ENCODE measurements around the gene OPRL1.

Gene OPRL1

GRCh38 chr20:64056889-64057627 lies 22.8 kb upstream of the OPRL1 start:
- DNase-seq, result peak; percentile 29

- peak; percentile 86 for DNase-seq
Observed at GRCh38 chr20:64057628-64058498, 22.0 kb upstream of the OPRL1 start.

DNA sequence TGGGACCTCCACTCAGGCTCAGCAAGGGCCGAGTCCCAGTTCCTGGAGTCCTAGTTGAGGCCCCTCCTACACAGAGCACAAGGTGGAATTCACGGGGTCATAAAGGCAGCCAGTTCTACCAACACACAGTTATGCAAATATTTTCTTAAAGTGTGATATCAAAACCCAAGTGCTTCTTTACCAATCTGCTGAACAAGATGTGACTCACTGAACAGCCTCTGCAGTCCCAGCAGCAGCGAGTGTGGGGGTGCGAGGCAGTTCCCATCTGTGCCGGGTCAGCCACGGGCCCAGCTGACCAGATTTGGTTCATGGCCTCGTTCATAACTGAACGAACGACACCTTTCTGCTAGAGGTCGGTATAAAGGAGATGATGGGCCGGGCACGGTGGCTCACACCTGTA lies 21.3 kb upstream of the OPRL1 start:
- DNase-seq, result no peak

DNA sequence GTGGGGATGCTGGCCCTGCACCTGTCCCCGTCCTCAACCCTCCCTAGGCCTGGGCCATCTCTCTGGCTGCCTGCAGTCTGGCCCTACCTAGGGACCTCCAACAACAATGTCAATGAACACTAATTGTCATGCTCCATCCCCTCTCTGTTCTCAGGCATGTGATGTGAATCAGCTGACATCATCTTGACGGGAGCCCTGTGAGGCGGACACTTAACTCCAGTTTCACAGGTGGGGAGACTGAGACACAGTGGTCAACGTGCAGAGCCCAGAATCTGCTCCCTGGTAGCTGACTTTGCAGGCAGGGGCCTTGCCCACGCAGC lies 17.6 kb upstream of the OPRL1 start:
- no peak for DNase-seq

- peak; percentile 96 for DNase-seq
Observed at GRCh38 chr20:64062596-64063388, 17.1 kb upstream of the OPRL1 start, which contains the start of gene TCEA2. TCEA2 (plus strand) TSS chr20:64063198; CDS start chr20:64063313, 115 bp downstream.

- DNase-seq, result peak; percentile 51
Observed at GRCh38 chr20:64063389-64064144, 16.3 kb upstream of the OPRL1 start.

- no peak for DNase-seq
Observed at GRCh38 chr20:64064145-64064698, 15.7 kb upstream of the OPRL1 start.

- DNase-seq, result no peak
Observed at GRCh38 chr20:64065062-64065973, 14.6 kb upstream of the OPRL1 start.

- no peak for DNase-seq
Observed at GRCh38 chr20:64065974-64066343, 13.9 kb upstream of the OPRL1 start.

DNA sequence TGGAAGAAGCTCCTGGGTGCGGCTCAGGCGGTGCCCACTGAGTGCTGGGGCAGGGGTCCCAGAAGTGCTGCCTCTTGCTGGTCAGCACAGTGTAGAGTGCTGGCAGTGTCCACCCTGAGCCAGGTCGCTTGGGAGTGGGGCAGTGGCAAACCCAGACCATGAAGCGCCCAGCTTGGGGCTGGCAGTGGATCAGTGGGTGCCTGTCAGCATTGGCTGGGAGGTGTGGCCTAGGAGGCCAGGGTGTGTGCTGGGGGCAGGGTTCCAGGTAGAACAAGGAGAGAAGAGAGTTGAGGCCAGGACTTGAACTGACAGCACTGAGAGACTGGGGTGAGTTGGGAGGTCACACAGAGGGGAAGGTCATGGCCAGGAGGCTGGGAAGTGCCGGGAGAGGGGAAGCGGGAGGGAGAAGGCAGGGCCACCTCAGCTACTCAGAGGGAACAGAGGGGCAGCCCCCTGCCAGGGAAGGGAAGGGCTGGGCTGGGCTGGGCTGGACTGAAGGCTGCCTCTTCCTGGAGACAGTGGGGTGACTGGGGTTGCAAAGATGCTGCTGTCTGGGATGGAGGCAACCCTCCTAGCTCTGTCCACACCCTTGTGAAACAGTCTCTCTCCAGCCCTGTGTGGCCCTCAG lies 12.8 kb upstream of the OPRL1 start:
- DNase-seq, result no peak

DNA sequence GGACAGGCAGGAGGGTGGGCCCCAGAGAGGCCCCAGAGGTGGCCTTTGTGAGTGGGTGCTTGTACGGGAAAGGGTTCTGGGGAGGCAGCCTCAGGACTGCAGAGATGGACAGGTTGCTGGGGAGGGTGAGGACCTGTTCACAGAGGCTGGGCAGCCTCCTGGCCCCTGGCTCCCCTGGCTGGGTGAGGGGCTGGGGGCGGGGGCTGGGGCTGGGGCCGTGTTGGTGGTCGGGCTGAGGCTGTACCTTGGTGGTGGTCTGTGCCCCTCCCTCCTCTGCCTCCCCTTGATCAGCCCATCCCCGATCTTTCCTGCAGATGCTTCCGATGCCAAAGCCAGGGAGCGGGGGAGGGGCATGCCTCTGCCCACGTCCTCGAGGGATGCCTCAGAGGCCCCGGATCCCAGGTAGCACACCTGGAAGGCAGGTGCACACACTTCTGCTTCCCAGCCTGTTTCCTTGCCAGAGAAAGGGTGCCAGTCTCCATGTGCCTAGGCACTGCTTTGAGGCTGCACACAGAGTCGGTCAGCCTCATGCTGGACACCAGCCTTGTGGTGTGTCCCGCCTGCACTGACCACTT lies 12.1 kb upstream of the OPRL1 start:
- DNase-seq, result no peak

GRCh38 chr20:64068386-64069208 lies 11.3 kb upstream of the OPRL1 start:
- DNase-seq, result no peak

DNA sequence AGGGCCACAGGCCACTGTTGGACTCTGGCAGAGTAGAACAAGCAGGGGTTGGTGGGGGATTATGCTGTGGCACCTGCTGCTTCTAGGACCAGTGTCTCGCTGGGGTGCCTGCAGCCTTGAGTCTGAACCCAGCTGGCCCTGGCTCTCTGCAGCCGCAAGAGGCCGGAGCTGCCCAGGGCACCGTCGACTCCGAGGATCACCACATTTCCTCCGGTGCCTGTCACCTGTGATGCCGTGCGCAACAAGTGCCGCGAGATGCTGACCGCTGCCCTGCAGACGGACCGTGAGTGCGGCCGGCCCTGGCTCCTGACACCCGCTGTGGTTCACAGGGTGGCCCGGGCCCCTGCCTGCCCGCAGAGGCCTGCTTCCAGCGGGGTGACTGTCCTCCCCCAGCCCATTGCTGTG lies 10.7 kb upstream of the OPRL1 start:
- no peak for DNase-seq

DNA sequence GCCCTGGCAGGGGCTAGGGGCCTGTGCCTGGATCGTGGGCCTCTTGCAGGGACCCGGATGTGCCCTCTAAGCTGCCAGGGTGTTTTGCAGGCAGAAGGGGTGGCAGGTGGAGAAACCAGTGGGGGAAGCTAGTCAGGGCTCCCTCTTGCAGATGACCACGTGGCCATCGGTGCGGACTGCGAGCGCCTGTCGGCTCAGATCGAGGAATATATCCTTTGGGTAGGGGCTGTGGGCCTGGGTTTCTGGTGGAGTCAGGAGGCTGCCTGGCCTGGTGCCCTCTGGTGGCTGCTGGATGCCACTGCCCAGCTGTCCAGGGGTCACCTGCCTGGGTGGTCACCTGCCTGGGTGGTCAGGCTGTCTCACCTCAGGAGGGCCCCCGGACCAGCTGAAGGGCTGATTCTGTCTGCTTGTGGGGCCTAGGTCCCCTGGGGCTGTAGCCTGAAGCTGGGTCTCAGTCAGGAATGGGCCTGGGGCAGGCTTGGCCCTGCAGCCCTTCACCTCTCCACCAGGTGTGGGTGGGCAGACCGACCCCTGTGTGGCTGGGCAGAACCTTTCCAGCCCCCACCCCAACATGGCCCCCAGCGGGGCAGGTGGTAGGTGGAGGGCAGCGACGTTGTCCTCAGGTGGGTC lies 10.2 kb upstream of the OPRL1 start:
- no peak for DNase-seq

- no peak for DNase-seq
Observed at GRCh38 chr20:64070244-64070993, 9.5 kb upstream of the OPRL1 start.

- no peak for DNase-seq
Observed at GRCh38 chr20:64071341-64072332, 8.2 kb upstream of the OPRL1 start.

DNA sequence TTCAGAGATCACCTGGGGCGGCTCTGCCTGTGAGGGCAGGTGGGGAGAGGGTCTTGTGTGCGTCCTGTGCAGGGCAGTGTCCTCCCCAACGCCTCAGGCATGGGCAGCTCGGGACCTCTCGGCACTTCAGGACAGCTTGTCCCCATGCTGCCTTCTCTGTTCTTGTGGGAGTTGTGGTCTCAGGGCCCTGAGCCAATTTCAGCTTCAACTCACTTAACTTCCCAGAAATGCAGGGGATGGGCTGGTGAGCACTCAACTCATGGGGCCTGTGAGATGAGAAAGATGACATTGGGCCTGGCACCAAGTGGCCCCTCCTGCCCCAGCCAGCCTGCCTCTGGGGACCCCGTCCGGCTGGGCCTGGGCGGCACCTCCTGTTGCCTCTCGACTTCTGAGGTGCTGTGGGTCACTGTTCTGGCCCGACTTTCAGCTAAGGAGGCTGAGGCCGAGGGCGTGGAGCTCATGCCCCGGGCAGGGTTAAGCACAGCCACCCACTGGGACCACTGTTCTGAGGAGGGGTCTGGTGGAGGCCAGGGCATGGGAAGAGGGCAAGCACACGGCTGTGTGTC lies 7.3 kb upstream of the OPRL1 start:
- no peak for DNase-seq

Data from activated naive CD4-positive, alpha-beta T cell treated with anti-CD3 and anti-CD28 coated beads, Interleukin-2, amount 50 U/mL, for 16 hours (primary cell).